ENCODE results near the gene CFAP61. TPM values are rescaled to one million over a fixed set of nuclear protein-coding genes. Genes with fewer than 3 reads are reported as not detected.

The CFAP61 gene
- total RNA-seq, 1 experiment from 2014 or later = 0.28 TPM

- Histone ChIP-seq H3K27ac (ENCODE audit: low read length) (no peak overlapping the region), H3K4me3 (ENCODE audit: low read depth in 2 of 2, low read length in 2 of 2) (no peak overlapping the region), H3K4me1 (ENCODE audit: control insufficient read depth, insufficient read depth, low read length) (no peaks in the 10 kb centered on the region), H3K27me3 (ENCODE audit: control insufficient read depth, insufficient read depth, low read length) (peaks cover 39% of the 10 kb centered on the region), H3K36me3 (ENCODE audit: control insufficient read depth, insufficient read depth, low read length) (no peaks in the 10 kb centered on the region), H3K9me3 (ENCODE audit: control insufficient read depth, insufficient read depth, low read depth, low read length) (no peaks in the 10 kb centered on the region)
- ChIA-PET POLR2A (no interaction called here), CTCF (interaction anchor here (0.6 kb wide), 1 partner anchor 1145 kb away, joined by 3 read pairs; no protein-coding TSS in a partner anchor)
- BruUV-seq (replicated peaks) = no TSS peak
- intact Hi-C loops (cut with micrococcal nuclease; ENCODE audit: unreplicated experiment) = loop anchor here (10.0 kb wide), 1 partner anchor 278 kb away; no protein-coding TSS in a partner anchor
- ATAC-seq (no peak), DNase-seq (ENCODE audit: low read depth, low spot score) (no peak)
- in situ Hi-C loops (cut with HindIII; ENCODE audit: low pct_unique_long_range_greater_than_20kb, low sequenced_read_pairs) = no loop called here
- TF ChIP-seq REST (IDR thresholded peaks at IDR 0.05; ENCODE audit: insufficient read depth in 1 of 2, low read depth in 2 of 2, low read length in 1 of 2) (no peak), SIN3A (IDR thresholded peaks at IDR 0.05; ENCODE audit: borderline replicate concordance, insufficient read depth, low read depth, low read length) (no peak), CTCF (IDR thresholded peaks at IDR 0.05) (no peak), POLR2AphosphoS5 (IDR thresholded peaks at IDR 0.05; ENCODE audit: low read depth, low read length) (no peak), TCF7L2 (IDR thresholded peaks at IDR 0.05; ENCODE audit: low read depth, low read length) (no peak)
Measured at GRCh38 chr20:20362774-20363433, 310.6 kb downstream of the CFAP61 start.

GRCh38 chr20:20363434-20363798, 311.1 kb downstream of the CFAP61 start:
- POLR2A ChIA-PET = no interaction called here
- Histone ChIP-seq H3K27me3 (ENCODE audit: control insufficient read depth, insufficient read depth, low read length) (peaks cover 39% of the 10 kb centered on the region), H3K4me3 (ENCODE audit: low read depth in 2 of 2, low read length in 2 of 2) (no peak overlapping the region), H3K36me3 (ENCODE audit: control insufficient read depth, insufficient read depth, low read length) (no peaks in the 10 kb centered on the region), H3K27ac (ENCODE audit: low read length) (no peak overlapping the region), H3K4me1 (ENCODE audit: control insufficient read depth, insufficient read depth, low read length) (no peaks in the 10 kb centered on the region), H3K9me3 (ENCODE audit: control insufficient read depth, insufficient read depth, low read depth, low read length) (no peaks in the 10 kb centered on the region)
- CTCF ChIA-PET = no interaction called here
- TF ChIP-seq POLR2AphosphoS5 (IDR thresholded peaks at IDR 0.05; ENCODE audit: low read depth, low read length) = no peak
- no peak for TF ChIP-seq SIN3A (IDR thresholded peaks at IDR 0.05; ENCODE audit: borderline replicate concordance, insufficient read depth, low read depth, low read length)
- TF ChIP-seq TCF7L2 (IDR thresholded peaks at IDR 0.05; ENCODE audit: low read depth, low read length) = no peak
- no peak for TF ChIP-seq CTCF (IDR thresholded peaks at IDR 0.05)
- TF ChIP-seq REST (IDR thresholded peaks at IDR 0.05; ENCODE audit: insufficient read depth in 1 of 2, low read depth in 2 of 2, low read length in 1 of 2) = no peak
- in situ Hi-C loops (cut with HindIII; ENCODE audit: low pct_unique_long_range_greater_than_20kb, low sequenced_read_pairs) = no loop called here
- intact Hi-C loops (cut with micrococcal nuclease; ENCODE audit: unreplicated experiment) = loop anchor here (10.0 kb wide), 1 partner anchor 279 kb away; no protein-coding TSS in a partner anchor
- no TSS peak for BruUV-seq (replicated peaks)
- DNase-seq (ENCODE audit: low read depth, low spot score) = no peak
- no peak for ATAC-seq
